K562 (cell line): ENCODE results near the gene CHST12. TPM values are rescaled to one million over a fixed set of nuclear protein-coding genes. Genes with fewer than 3 reads are reported as not detected.

Experiments used
- ARHGAP35 ChIP-seq: fragments of 450-650 bp; IDR thresholded peaks from 2 replicates; pipeline ENCODE4 v1.6.1; 2018; ENCODE audit not compliant: partially characterized antibody
- E2F3 ChIP-seq: fragments of 250-450 bp; sonication (Bioruptor Pico); IDR thresholded peaks from 2 replicates; pipeline ENCODE4 v1.4.0; 2020; ENCODE audit warnings: mild to moderate bottlenecking
- KLF1 ChIP-seq: fragments of 450-650 bp; IDR thresholded peaks from 2 replicates; pipeline ENCODE4 v1.6.1; 2016; ENCODE audit warnings: missing genetic modification characterization, missing compliant biosample characterization
- PHTF2 ChIP-seq: fragments of 250-450 bp; sonication (Bioruptor Pico); IDR thresholded peaks from 2 replicates; pipeline ENCODE4 v1.5.0; 2021; ENCODE audit warnings: mild to moderate bottlenecking
- SP1 ChIP-seq: sonication (generic); formaldehyde crosslinking; IDR thresholded peaks from 2 replicates; pipeline ENCODE4 v1.8.1; 2022; ENCODE audit warnings: mild to moderate bottlenecking, missing genetic modification reagents
- TCF7L2 ChIP-seq: fragments of 150-350 bp; IDR thresholded peaks from 2 replicates; pipeline ENCODE4 v1.6.1; 2016; ENCODE audit warnings: low read depth, mild to moderate bottlenecking, low read length, moderate library complexity
- polyA plus RNA-seq, 8 experiments: library from polyadenylated mRNA; depleted of rRNA in 4 of 8; stranded (reverse) in 5 of 8; unstranded in 3 of 8; fragments of >200 nt; fragmentation: Nextera tagmentation in 2 of 8; fragmentation: Illumina TruSeq in 1 of 8; extraction: Ambion mirVana in 2 of 8; extraction: Trizol in 1 of 8; gene quantifications; 2 replicates each; pipeline versions ENCODE4 v1.2.1 to v1.2.3, GENCODE V29; 2011 to 2014; ENCODE audit warnings: inconsistent platforms in 1 of 8, missing spikeins in 1 of 8
- total RNA-seq, 7 experiments: library from RNA; depleted of rRNA in 6 of 7; stranded (reverse); fragments of >200 nt in 6 of 7; fragmentation: Illumina TruSeq in 2 of 7; extraction: Trizol in 2 of 7; gene quantifications; 2 replicates each; pipeline versions ENCODE4 v1.2.1 to v1.2.3, GENCODE V29; 2011 to 2021; ENCODE audit warnings: low replicate concordance in 1 of 7
- TF ChIP-seq, protein P1 (sequence below): fragments of 450-650 bp; IDR thresholded peaks from 2 replicates; pipeline ENCODE4 v1.6.1; 2016; ENCODE audit warnings: antibody characterized with exemption
- TF ChIP-seq, protein P2 (sequence below), 2 experiments: fragments of 450-650 bp in 1 of 2; sonication (generic) in 1 of 2; formaldehyde crosslinking in 1 of 2; IDR thresholded peaks; 2 replicates each; pipeline versions ENCODE4 v1.7.1 to v1.9.0; 2016 to 2022; ENCODE audit warnings: inconsistent platforms in 1 of 2, mild to moderate bottlenecking in 1 of 2, missing genetic modification reagents in 1 of 2
- TF ChIP-seq, protein P3 (sequence below): fragments of 450-650 bp; conservative IDR thresholded peaks from 2 replicates; pipeline ENCODE4 v1.6.1; 2016; ENCODE audit warnings: missing genetic modification characterization, low read depth, mild to moderate bottlenecking, missing compliant biosample characterization, moderate library complexity

Gene CHST12
- total and polyA plus RNA-seq, 9 of the 15 experiments (the other 6 are each of a cell fraction or from before 2014, with no cell fraction given) = 0.18 to 19.8 (median 3.6) TPM

DNA sequence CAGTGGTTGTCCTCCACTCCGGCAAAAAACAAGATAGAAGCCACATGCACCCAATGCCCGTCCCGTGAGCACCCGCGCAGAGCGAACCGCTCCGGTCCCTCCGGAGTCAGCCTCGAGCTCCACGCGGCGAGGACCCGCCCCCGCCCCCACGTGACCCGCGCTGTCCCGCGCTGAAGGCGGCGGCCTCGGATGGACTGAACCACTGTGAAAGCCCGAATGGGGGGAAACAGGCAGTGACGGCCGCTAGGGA lies 49.5 kb upstream of the CHST12 start (continued):
- peak; percentile 87; the same call in 1 of the 2 replicates for TF ChIP-seq SP1 (CRISPR knock-in tag)
- TF ChIP-seq KLF1 (tag) = 0 out of 2 replicates have a peak, but pooled peaks have one; percentile 58
- TF ChIP-seq, protein P1, sequence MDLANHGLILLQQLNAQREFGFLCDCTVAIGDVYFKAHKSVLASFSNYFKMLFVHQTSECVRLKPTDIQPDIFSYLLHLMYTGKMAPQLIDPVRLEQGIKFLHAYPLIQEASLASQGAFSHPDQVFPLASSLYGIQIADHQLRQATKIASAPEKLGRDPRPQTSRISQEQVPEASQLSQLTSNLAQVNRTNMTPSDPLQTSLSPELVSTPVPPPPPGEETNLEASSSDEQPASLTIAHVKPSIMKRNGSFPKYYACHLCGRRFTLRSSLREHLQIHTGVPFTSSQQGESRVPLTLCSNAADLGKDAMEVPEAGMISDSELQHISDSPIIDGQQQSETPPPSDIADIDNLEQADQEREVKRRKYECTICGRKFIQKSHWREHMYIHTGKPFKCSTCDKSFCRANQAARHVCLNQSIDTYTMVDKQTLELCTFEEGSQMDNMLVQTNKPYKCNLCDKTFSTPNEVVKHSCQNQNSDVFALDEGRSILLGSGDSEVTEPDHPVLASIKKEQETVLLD = peak; percentile 55; the same call in 1 of the 2 replicates
- no peak for TF ChIP-seq PHTF2
- TF ChIP-seq, protein P2, sequence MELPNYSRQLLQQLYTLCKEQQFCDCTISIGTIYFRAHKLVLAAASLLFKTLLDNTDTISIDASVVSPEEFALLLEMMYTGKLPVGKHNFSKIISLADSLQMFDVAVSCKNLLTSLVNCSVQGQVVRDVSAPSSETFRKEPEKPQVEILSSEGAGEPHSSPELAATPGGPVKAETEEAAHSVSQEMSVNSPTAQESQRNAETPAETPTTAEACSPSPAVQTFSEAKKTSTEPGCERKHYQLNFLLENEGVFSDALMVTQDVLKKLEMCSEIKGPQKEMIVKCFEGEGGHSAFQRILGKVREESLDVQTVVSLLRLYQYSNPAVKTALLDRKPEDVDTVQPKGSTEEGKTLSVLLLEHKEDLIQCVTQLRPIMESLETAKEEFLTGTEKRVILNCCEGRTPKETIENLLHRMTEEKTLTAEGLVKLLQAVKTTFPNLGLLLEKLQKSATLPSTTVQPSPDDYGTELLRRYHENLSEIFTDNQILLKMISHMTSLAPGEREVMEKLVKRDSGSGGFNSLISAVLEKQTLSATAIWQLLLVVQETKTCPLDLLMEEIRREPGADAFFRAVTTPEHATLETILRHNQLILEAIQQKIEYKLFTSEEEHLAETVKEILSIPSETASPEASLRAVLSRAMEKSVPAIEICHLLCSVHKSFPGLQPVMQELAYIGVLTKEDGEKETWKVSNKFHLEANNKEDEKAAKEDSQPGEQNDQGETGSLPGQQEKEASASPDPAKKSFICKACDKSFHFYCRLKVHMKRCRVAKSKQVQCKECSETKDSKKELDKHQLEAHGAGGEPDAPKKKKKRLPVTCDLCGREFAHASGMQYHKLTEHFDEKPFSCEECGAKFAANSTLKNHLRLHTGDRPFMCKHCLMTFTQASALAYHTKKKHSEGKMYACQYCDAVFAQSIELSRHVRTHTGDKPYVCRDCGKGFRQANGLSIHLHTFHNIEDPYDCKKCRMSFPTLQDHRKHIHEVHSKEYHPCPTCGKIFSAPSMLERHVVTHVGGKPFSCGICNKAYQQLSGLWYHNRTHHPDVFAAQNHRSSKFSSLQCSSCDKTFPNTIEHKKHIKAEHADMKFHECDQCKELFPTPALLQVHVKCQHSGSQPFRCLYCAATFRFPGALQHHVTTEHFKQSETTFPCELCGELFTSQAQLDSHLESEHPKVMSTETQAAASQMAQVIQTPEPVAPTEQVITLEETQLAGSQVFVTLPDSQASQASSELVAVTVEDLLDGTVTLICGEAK (IDR thresholded peaks at IDR 0.05) = no peak
- TF ChIP-seq, protein P2 (CRISPR knock-in tag; IDR thresholded peaks at IDR 0.05) = 0 out of 2 replicates have a peak, but pooled peaks have one; percentile 45
- peak; percentile 93 for TF ChIP-seq E2F3
- TF ChIP-seq, protein P3, sequence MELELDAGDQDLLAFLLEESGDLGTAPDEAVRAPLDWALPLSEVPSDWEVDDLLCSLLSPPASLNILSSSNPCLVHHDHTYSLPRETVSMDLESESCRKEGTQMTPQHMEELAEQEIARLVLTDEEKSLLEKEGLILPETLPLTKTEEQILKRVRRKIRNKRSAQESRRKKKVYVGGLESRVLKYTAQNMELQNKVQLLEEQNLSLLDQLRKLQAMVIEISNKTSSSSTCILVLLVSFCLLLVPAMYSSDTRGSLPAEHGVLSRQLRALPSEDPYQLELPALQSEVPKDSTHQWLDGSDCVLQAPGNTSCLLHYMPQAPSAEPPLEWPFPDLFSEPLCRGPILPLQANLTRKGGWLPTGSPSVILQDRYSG (tag) = peak; percentile 9
- TF ChIP-seq TCF7L2 = no peak
- no peak for TF ChIP-seq ARHGAP35
